ENCODE measurements around the gene MDN1.

MDN1 gene

GRCh38 chr6:89688328-89688727 lies 131.3 kb downstream of the MDN1 start:
- Histone ChIP-seq H3K4me1 (ENCODE audit: low read length) (no peaks in the 10 kb centered on the region), H3K27ac (ENCODE audit: low read length) (no peak overlapping the region), H3K4me3 (ENCODE audit: low read length) (no peak overlapping the region), H2AFZ (ENCODE audit: low read depth, low read length) (no peak overlapping the region), H4K20me1 (ENCODE audit: insufficient read depth, low read length) (no peaks in the 10 kb centered on the region), H3K9me3 (ENCODE audit: insufficient read depth, low read length) (no peaks in the 10 kb centered on the region), H3K27me3 (ENCODE audit: low read depth, low read length) (no peaks in the 10 kb centered on the region), H3K36me3 (replicated peaks; ENCODE audit: low read depth, low read length) (peaks cover 38% of the 10 kb centered on the region), H3K4me2 (ENCODE audit: low read length) (no peak overlapping the region), H3K9ac (ENCODE audit: low read length) (no peak overlapping the region), H3K79me2 (ENCODE audit: low read length) (no peaks in the 10 kb centered on the region)
- TF ChIP-seq EZH2phosphoT487 (IDR thresholded peaks at IDR 0.05; ENCODE audit: low read depth) (no peak), CTCF (IDR thresholded peaks at IDR 0.05; ENCODE audit: low read depth, low read length) (no peak)

- Histone ChIP-seq H3K79me2 (ENCODE audit: low read length) (no peaks in the 10 kb centered on the region), H2AFZ (ENCODE audit: low read depth, low read length) (no peak overlapping the region), H3K27me3 (ENCODE audit: low read depth, low read length) (no peaks in the 10 kb centered on the region), H3K9me3 (ENCODE audit: insufficient read depth, low read length) (no peaks in the 10 kb centered on the region), H3K4me1 (ENCODE audit: low read length) (no peaks in the 10 kb centered on the region), H3K36me3 (replicated peaks; ENCODE audit: low read depth, low read length) (peaks cover 32% of the 10 kb centered on the region), H3K9ac (ENCODE audit: low read length) (no peak overlapping the region), H4K20me1 (ENCODE audit: insufficient read depth, low read length) (no peaks in the 10 kb centered on the region), H3K4me3 (ENCODE audit: low read length) (no peak overlapping the region), H3K27ac (ENCODE audit: low read length) (no peak overlapping the region), H3K4me2 (ENCODE audit: low read length) (no peak overlapping the region)
- TF ChIP-seq EZH2phosphoT487 (IDR thresholded peaks at IDR 0.05; ENCODE audit: low read depth) = no peak
- no peak for TF ChIP-seq CTCF (IDR thresholded peaks at IDR 0.05; ENCODE audit: low read depth, low read length)
Observed at GRCh38 chr6:89685311-89685710, 134.3 kb downstream of the MDN1 start.

- Histone ChIP-seq H3K4me1 (ENCODE audit: low read length) (no peaks in the 10 kb centered on the region), H3K27me3 (ENCODE audit: low read depth, low read length) (no peaks in the 10 kb centered on the region), H3K36me3 (replicated peaks; ENCODE audit: low read depth, low read length) (peaks cover 31% of the 10 kb centered on the region), H3K79me2 (ENCODE audit: low read length) (no peaks in the 10 kb centered on the region), H4K20me1 (ENCODE audit: insufficient read depth, low read length) (no peaks in the 10 kb centered on the region), H2AFZ (ENCODE audit: low read depth, low read length) (no peak overlapping the region), H3K9ac (ENCODE audit: low read length) (no peak overlapping the region), H3K4me2 (ENCODE audit: low read length) (no peak overlapping the region), H3K9me3 (ENCODE audit: insufficient read depth, low read length) (no peaks in the 10 kb centered on the region), H3K27ac (ENCODE audit: low read length) (no peak overlapping the region), H3K4me3 (ENCODE audit: low read length) (no peak overlapping the region)
- no peak for TF ChIP-seq EZH2phosphoT487 (IDR thresholded peaks at IDR 0.05; ENCODE audit: low read depth)
- no peak for TF ChIP-seq CTCF (IDR thresholded peaks at IDR 0.05; ENCODE audit: low read depth, low read length)
Observed at GRCh38 chr6:89682991-89683390, 136.6 kb downstream of the MDN1 start.

GRCh38 chr6:89681983-89682564 lies 137.5 kb downstream of the MDN1 start:
- no peak overlapping the region for H3K4me2 ChIP-seq (ENCODE audit: low read length)
- H2AFZ ChIP-seq (ENCODE audit: low read depth, low read length) = no peak overlapping the region
- H3K9ac ChIP-seq (ENCODE audit: low read length) = no peak overlapping the region
- no peaks in the 10 kb centered on the region for H3K27me3 ChIP-seq (ENCODE audit: low read depth, low read length)
- no peaks in the 10 kb centered on the region for H4K20me1 ChIP-seq (ENCODE audit: insufficient read depth, low read length)
- no peaks in the 10 kb centered on the region for H3K79me2 ChIP-seq (ENCODE audit: low read length)
- H3K27ac ChIP-seq (ENCODE audit: low read length) = no peak overlapping the region
- peaks cover 30% of the 10 kb centered on the region for H3K36me3 ChIP-seq (replicated peaks; ENCODE audit: low read depth, low read length)
- no peaks in the 10 kb centered on the region for H3K4me1 ChIP-seq (ENCODE audit: low read length)
- H3K9me3 ChIP-seq (ENCODE audit: insufficient read depth, low read length) = no peaks in the 10 kb centered on the region
- H3K4me3 ChIP-seq (ENCODE audit: low read length) = no peak overlapping the region
- TF ChIP-seq CTCF (IDR thresholded peaks at IDR 0.05; ENCODE audit: low read depth, low read length) = no peak

Data from OCI-LY3 (cell line).